Measurements from ENCODE around the gene EPHB1. TPM values are rescaled to one million over a fixed set of nuclear protein-coding genes. Genes with fewer than 3 reads are reported as not detected.
"Not testable (repeated sequence)": the region's sequence is repeated elsewhere in the genome, so short reads cannot be mapped to it uniquely, and the experiment has no call there.

EPHB1 gene
- total RNA-seq, 1 experiment from 2014 or later = 0.86 TPM

- ChIA-PET RAD21 (ENCODE audit: low non-redundant PET in 1 of 2, low total read pairs in 2 of 2, uncharacterized antibody in 2 of 2, unreplicated experiment in 2 of 2) (no interaction called here), CTCF (no interaction called here), POLR2A (no interaction called here)
- Histone ChIP-seq H3K4me2 (ENCODE audit: low read length) (no peak overlapping the region), H3K4me3 (replicated peaks in 1 of 2; ENCODE audit: low read depth in 1 of 2, low read length in 2 of 2) (no peak overlapping the region), H3K9ac (ENCODE audit: low read length) (no peak overlapping the region), H3K9me2 (ENCODE audit: insufficient read depth) (no peaks in the 10 kb centered on the region), H4K20me1 (ENCODE audit: insufficient read depth) (no peaks in the 10 kb centered on the region), H3K9me3 (ENCODE audit: control insufficient read depth in 1 of 2, insufficient read depth in 1 of 2, low read depth in 1 of 2, low read length in 2 of 2) (no peaks in the 10 kb centered on the region), H3K79me2 (ENCODE audit: insufficient read depth, low read length) (no peaks in the 10 kb centered on the region), H3K4me1 (ENCODE audit: control insufficient read depth in 1 of 2, insufficient read depth in 2 of 2, low read length in 2 of 2) (no peaks in the 10 kb centered on the region), H3K36me3 (ENCODE audit: control insufficient read depth in 1 of 2, insufficient read depth in 2 of 2, low read length in 2 of 2) (no peaks in the 10 kb centered on the region), H3K27ac (ENCODE audit: low read depth, low read length) (no peak overlapping the region), H2AFZ (ENCODE audit: low read depth, low read length, poor library complexity, severe bottlenecking) (no peak overlapping the region), H3K27me3 (ENCODE audit: insufficient read depth, low read length) (peaks cover 32% of the 10 kb centered on the region)
- DNase-seq (ENCODE audit: low read depth, low spot score) (no peak), ATAC-seq (no peak)
- TF ChIP-seq EZH2 (IDR thresholded peaks at IDR 0.05) = no peak
- no peak for TF ChIP-seq ZBTB33 (IDR thresholded peaks at IDR 0.05; ENCODE audit: extremely low read depth, insufficient replicate concordance, low read length)
- no peak for TF ChIP-seq CTCF (IDR thresholded peaks at IDR 0.05 in 2 of 3, conservative IDR thresholded peaks at IDR 0.05 in 1 of 3; ENCODE audit: borderline replicate concordance in 1 of 3, insufficient read depth in 1 of 3, low read depth in 2 of 3, low read length in 2 of 3)
- TF ChIP-seq ATF3 (IDR thresholded peaks at IDR 0.05) = no peak
- intact Hi-C loops (cut with micrococcal nuclease) = no loop called here
- no TSS peak for BruUV-seq (replicated peaks)
Measured at GRCh38 chr3:134777341-134777740, 17.7 kb upstream of the EPHB1 start.

GRCh38 chr3:134788283-134788682, 6.8 kb upstream of the EPHB1 start:
- H3K27ac ChIP-seq (ENCODE audit: low read depth, low read length); BruUV-seq (replicated peaks); H2AFZ ChIP-seq (ENCODE audit: low read depth, low read length, poor library complexity, severe bottlenecking); H3K4me1 ChIP-seq (ENCODE audit: control insufficient read depth in 1 of 2, insufficient read depth in 2 of 2, low read length in 2 of 2); H3K9me2 ChIP-seq (ENCODE audit: insufficient read depth); POLR2A ChIA-PET; H3K4me3 ChIP-seq (replicated peaks in 1 of 2; ENCODE audit: low read depth in 1 of 2, low read length in 2 of 2); DNase-seq (ENCODE audit: low read depth, low spot score); H3K36me3 ChIP-seq (ENCODE audit: control insufficient read depth in 1 of 2, insufficient read depth in 2 of 2, low read length in 2 of 2); CTCF ChIA-PET; ATAC-seq; H3K9me3 ChIP-seq (ENCODE audit: control insufficient read depth in 1 of 2, insufficient read depth in 1 of 2, low read depth in 1 of 2, low read length in 2 of 2); H3K9ac ChIP-seq (ENCODE audit: low read length); RAD21 ChIA-PET (ENCODE audit: low non-redundant PET in 1 of 2, low total read pairs in 2 of 2, uncharacterized antibody in 2 of 2, unreplicated experiment in 2 of 2); H3K4me2 ChIP-seq (ENCODE audit: low read length); H4K20me1 ChIP-seq (ENCODE audit: insufficient read depth); H3K79me2 ChIP-seq (ENCODE audit: insufficient read depth, low read length): not testable (repeated sequence)
- intact Hi-C loops (cut with micrococcal nuclease) = loop anchor here (10.0 kb wide), 1 partner anchor 1247 kb away; no protein-coding TSS in a partner anchor
- H3K27me3 ChIP-seq (ENCODE audit: insufficient read depth, low read length) = peaks cover 26% of the 10 kb centered on the region

All from HCT116 (cell line).